HL-60 (cell line): Measurements from ENCODE around the gene GCSH.

Experiments used
- DNase-seq, 2 experiments: peaks; one replicate each; pipeline ENCODE4 v3.0.0-alpha.2; 2010 to 2020; ENCODE audit warnings: low read depth in 1 of 2, low spot score in 1 of 2
- H3K27ac ChIP-seq: fragments of 250-450 bp; sonication (Bioruptor Pico); replicated peaks from 2 replicates; pipeline ENCODE4 v1.5.1; 2020; ENCODE audit warnings: mild to moderate bottlenecking, moderate library complexity
- H3K27me3 ChIP-seq: fragments of 250-450 bp; sonication (Bioruptor Pico); 2 replicates; pipeline ENCODE4 v1.5.1; 2021; ENCODE audit warnings: mild to moderate bottlenecking, moderate library complexity; ENCODE audit not compliant: insufficient read depth, poor library complexity, severe bottlenecking
- H3K4me3 ChIP-seq: replicated peaks from 2 replicates; pipeline ENCODE4 v1.5.1; 2011; ENCODE audit warnings: mild to moderate bottlenecking, control low read depth, low read length; ENCODE audit not compliant: insufficient read depth
- GABPA ChIP-seq: IDR thresholded peaks from 2 replicates; pipeline ENCODE4 v1.6.1; 2012; ENCODE audit warnings: low read depth
- POLR2AphosphoS5 ChIP-seq: IDR thresholded peaks from 2 replicates; pipeline ENCODE4 v1.6.1; 2012; ENCODE audit warnings: low read depth
- SPI1 ChIP-seq: IDR thresholded peaks from 2 replicates; pipeline ENCODE4 v1.6.1; 2012; ENCODE audit warnings: low read depth, mild to moderate bottlenecking, borderline replicate concordance
- TF ChIP-seq, protein P1 (sequence below): IDR thresholded peaks from one replicate; pipeline ENCODE4 v1.5.1; 2011; ENCODE audit warnings: low read length, control low read depth, inconsistent platforms; ENCODE audit not compliant: insufficient read depth
- TF ChIP-seq, protein P2 (sequence below): IDR thresholded peaks from 2 replicates; pipeline ENCODE4 v1.6.1; 2012; ENCODE audit warnings: low read depth; ENCODE audit not compliant: insufficient replicate concordance

GCSH gene

DNA sequence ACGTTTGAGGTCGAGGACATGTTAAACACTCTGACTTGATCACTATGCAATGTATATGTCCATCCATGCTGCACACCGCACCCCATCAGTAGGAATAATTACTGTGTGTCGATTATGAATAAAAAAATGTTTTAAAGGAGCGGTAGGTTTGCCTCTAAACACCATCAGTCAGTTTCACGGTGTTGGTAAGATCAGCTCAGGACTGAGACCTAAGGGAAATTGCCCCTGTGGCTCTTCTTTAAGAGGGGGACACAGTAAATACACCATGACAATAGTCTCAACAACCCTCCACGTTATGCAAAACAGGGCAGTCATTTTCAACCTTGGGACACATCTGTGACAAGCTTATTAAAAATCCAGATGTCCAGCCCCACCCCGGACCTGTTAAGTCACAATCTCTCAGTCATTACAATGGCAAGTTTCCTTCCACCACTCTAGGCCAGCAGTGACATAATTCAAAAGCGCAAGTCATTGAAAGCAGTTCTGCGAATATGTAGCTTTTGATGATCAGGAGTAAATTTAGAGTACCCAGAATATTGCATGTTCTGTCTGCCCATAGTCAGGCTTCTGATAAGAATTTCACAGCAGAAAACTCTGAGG lies 59.3 kb downstream of the GCSH start:
- no peaks in the 10 kb centered on the region for H3K27me3 ChIP-seq
- no peak for DNase-seq
- no peak for TF ChIP-seq GABPA
- TF ChIP-seq POLR2AphosphoS5: no peak
- TF ChIP-seq SPI1: no peak
- TF ChIP-seq, protein P1, sequence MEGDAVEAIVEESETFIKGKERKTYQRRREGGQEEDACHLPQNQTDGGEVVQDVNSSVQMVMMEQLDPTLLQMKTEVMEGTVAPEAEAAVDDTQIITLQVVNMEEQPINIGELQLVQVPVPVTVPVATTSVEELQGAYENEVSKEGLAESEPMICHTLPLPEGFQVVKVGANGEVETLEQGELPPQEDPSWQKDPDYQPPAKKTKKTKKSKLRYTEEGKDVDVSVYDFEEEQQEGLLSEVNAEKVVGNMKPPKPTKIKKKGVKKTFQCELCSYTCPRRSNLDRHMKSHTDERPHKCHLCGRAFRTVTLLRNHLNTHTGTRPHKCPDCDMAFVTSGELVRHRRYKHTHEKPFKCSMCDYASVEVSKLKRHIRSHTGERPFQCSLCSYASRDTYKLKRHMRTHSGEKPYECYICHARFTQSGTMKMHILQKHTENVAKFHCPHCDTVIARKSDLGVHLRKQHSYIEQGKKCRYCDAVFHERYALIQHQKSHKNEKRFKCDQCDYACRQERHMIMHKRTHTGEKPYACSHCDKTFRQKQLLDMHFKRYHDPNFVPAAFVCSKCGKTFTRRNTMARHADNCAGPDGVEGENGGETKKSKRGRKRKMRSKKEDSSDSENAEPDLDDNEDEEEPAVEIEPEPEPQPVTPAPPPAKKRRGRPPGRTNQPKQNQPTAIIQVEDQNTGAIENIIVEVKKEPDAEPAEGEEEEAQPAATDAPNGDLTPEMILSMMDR: no peak
- TF ChIP-seq, protein P2, sequence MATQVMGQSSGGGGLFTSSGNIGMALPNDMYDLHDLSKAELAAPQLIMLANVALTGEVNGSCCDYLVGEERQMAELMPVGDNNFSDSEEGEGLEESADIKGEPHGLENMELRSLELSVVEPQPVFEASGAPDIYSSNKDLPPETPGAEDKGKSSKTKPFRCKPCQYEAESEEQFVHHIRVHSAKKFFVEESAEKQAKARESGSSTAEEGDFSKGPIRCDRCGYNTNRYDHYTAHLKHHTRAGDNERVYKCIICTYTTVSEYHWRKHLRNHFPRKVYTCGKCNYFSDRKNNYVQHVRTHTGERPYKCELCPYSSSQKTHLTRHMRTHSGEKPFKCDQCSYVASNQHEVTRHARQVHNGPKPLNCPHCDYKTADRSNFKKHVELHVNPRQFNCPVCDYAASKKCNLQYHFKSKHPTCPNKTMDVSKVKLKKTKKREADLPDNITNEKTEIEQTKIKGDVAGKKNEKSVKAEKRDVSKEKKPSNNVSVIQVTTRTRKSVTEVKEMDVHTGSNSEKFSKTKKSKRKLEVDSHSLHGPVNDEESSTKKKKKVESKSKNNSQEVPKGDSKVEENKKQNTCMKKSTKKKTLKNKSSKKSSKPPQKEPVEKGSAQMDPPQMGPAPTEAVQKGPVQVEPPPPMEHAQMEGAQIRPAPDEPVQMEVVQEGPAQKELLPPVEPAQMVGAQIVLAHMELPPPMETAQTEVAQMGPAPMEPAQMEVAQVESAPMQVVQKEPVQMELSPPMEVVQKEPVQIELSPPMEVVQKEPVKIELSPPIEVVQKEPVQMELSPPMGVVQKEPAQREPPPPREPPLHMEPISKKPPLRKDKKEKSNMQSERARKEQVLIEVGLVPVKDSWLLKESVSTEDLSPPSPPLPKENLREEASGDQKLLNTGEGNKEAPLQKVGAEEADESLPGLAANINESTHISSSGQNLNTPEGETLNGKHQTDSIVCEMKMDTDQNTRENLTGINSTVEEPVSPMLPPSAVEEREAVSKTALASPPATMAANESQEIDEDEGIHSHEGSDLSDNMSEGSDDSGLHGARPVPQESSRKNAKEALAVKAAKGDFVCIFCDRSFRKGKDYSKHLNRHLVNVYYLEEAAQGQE: no peak
- H3K4me3 ChIP-seq: peak overlapping the region; percentile 76
- peak overlapping the region; percentile 45 for H3K27ac ChIP-seq

DNA sequence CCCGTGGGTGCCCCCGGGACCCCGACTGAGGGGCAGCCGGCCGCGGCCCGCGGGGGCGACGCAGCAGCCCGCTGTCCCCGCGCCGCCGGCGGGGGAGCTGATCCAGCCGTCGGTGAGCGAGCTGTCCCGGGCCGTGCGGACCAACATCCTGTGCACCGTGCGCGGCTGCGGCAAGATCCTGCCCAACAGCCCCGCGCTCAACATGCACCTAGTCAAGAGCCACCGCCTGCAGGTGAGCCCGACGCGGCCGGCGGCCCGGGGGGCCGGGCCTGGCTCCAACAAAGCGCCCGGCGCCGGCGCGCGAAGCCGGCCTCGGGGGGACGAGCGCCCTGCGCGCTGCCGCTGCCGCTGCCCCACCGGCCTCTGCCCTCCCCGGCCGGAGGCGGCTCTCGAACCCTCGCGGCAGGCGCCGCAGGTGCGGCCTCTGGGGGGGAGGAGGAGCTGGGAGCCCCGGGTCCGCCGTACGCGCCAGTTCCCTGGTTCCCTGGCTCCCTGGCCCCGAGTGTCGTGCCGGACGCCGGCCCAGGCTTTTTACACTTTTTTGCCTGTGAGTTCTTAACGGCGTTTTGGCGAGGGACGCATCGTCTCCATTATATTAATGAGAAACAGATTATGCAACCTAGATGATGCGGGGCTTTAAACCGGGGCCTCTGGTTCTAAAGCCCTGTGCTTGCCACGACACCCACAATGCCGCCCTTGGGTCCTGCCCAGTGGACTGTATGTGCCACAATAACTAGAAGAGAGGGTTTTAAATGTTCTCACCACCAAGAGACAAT lies 60.0 kb downstream of the GCSH start:
- peak; percentile 21 to 40 for DNase-seq
- H3K4me3 ChIP-seq: peak overlapping the region; percentile 76
- TF ChIP-seq, protein P1: no peak
- TF ChIP-seq SPI1 (no peak), POLR2AphosphoS5 (no peak), GABPA (no peak)
- TF ChIP-seq, protein P2: no peak
- peak overlapping the region; percentile 45 for H3K27ac ChIP-seq
- no peaks in the 10 kb centered on the region for H3K27me3 ChIP-seq

DNA sequence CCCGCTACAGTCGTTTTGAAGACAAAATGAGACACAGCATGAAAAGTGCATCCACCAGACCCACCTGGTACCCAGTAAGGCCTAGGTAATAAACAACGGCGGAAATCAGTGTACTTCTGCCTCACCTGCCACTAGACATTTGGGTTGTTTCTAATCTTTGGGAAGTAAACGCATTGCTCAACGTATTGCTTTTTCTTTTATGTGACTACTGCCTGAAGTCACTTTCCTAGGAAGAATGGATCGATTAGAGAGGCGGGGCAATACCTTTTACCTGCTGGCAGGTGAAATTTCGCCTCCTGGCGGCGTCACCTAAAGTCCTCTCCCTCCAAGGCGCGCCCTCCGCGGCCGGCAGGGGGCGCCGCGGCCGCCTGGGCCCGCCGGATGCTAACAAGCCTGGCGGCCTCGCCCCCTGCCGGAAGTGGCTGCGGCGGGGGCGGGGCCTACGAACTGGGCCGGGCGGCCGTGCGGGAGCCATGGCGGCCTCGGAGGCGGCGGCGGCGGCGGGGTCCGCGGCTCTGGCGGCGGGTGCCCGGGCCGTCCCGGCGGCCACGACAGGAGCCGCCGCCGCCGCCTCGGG lies 60.7 kb downstream of the GCSH start, which contains the start of gene ATMIN:
Gene ATMIN, plus strand, starts transcription at position 445 of the 577 bp plus-strand sequence. Its CDS starts 29 bp downstream, at position 474.
- Histone ChIP-seq H3K27ac (peak within 1 kb of the TSS; percentile 45), H3K27me3 (no peaks in the 10 kb centered on the region), H3K4me3 (peak within 1 kb of the TSS; percentile 76)
- TF ChIP-seq, protein P1: peak; percentile 66
- TF ChIP-seq, protein P2: no peak
- DNase-seq: peak; percentile 63 to 74
